ENCODE data around the gene SLC35F3. TPM values are rescaled to one million over a fixed set of nuclear protein-coding genes. Genes with fewer than 3 reads are reported as not detected.
A peak's percentile ranks its signal among the peaks of the same experiment; 100 is the strongest.

The SLC35F3 gene
- total RNA-seq, 1 experiment from 2014 or later: not detected

DNA sequence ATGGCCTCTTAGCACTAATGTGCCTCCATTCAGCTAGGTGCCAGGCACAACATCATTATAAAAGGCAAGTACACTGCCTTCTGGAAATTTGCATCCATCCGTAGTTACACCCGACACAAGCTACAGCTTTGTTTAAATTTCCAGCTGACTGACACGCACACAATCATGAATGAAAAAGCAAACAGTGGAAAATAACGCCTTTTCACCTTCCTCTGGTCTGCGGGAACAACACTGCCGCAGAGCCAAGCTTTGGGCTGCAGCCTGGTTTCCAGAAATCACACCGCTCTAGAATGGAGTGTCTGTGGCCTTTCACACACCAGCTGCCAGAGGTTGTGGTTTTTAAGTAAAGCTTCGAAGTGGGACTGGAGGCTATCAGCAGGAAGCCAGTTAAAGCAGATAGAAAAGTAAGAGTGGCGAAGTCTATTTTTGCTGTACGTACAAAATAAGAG, 326.0 kb downstream of the SLC35F3 start:
- BruUV-seq (replicated peaks): no TSS peak
- no peak for DNase-seq
- H3K4me3 ChIP-seq (ENCODE audit: low read depth, low read length): no peak overlapping the region
- H3K27me3 ChIP-seq (replicated peaks; ENCODE audit: control insufficient read depth, insufficient read depth, low read length): no peaks in the 10 kb centered on the region; the same call in 1 of the 2 replicates
- CTCF ChIA-PET: no interaction called here
- intact Hi-C loops (cut with micrococcal nuclease; ENCODE audit: unreplicated experiment): no loop called here
- Mint-ChIP-seq H3K9me3 (ENCODE audit: unreplicated experiment) (no peaks in the 10 kb centered on the region), H3K27ac (ENCODE audit: unreplicated experiment) (no peak overlapping the region), H3K27me3 (ENCODE audit: insufficient read depth, unreplicated experiment) (peaks cover 31% of the 10 kb centered on the region), H3K36me3 (ENCODE audit: insufficient read depth, unreplicated experiment) (no peaks in the 10 kb centered on the region), H3K4me3 (ENCODE audit: unreplicated experiment) (no peak overlapping the region), H3K4me1 (ENCODE audit: low read depth, unreplicated experiment) (peaks cover 6% of the 10 kb centered on the region)
- no peaks in the 10 kb centered on the region for H3K4me1 ChIP-seq
- no peaks in the 10 kb centered on the region for H3K36me3 ChIP-seq (ENCODE audit: control insufficient read depth, insufficient read depth, low read length)
- POLR2A ChIA-PET: no interaction called here
- H3K9me3 ChIP-seq: no peaks in the 10 kb centered on the region
- no peak for TF ChIP-seq CTCF (IDR thresholded peaks at IDR 0.05; ENCODE audit: insufficient read depth in 1 of 2, low read depth in 1 of 2, low read length in 1 of 2, severe bottlenecking in 1 of 2, unreplicated experiment in 1 of 2)

DNA sequence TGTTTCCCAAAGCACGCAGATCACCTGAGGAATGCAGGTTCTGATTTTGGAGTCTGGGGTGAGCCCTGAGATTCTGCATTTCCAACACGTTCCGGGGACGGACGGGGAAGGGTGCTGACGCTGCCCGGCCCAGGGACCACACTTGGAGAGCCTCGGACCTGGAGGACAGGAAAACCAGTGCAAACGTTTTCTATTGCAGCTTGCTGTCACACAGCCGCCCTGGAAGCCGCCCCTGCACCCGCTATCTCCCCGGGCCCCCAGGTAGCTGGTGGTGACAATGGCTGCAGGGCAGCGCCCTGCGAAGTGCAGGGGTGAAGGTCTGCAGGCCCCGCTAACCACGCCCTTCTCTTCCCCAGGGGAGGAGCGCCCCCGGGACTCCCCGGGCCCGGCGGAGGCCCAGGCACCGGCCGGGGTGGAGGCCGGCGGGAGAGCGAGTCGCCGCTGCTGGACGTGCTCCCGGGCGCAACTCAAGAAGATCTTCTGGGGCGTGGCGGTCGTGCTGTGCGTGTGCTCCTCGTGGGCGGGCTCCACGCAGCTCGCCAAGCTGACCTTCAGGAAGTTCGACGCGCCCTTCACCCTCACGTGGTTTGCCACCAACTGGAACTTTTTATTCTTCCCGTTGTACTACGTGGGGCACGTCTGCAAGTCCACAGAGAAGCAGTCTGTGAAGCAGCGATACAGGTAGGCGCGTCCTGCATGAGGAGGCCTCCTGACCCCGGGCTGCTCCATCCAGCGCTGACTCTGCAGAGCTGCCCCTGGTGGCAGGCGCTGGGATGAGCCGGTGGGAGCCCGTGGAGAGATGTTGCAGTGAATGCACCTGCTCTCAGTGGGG, 326.8 kb downstream of the SLC35F3 start:
- Mint-ChIP-seq H3K36me3 (ENCODE audit: insufficient read depth, unreplicated experiment) (no peaks in the 10 kb centered on the region), H3K9me3 (ENCODE audit: unreplicated experiment) (no peaks in the 10 kb centered on the region), H3K4me3 (ENCODE audit: unreplicated experiment) (no peak overlapping the region), H3K27ac (ENCODE audit: unreplicated experiment) (no peak overlapping the region), H3K4me1 (ENCODE audit: low read depth, unreplicated experiment) (peaks cover 6% of the 10 kb centered on the region), H3K27me3 (ENCODE audit: insufficient read depth, unreplicated experiment) (peaks cover 36% of the 10 kb centered on the region)
- no peak overlapping the region for H3K4me3 ChIP-seq (ENCODE audit: low read depth, low read length)
- H3K9me3 ChIP-seq: no peaks in the 10 kb centered on the region
- no peaks in the 10 kb centered on the region; the same call in 1 of the 2 replicates for H3K27me3 ChIP-seq (replicated peaks; ENCODE audit: control insufficient read depth, insufficient read depth, low read length)
- H3K4me1 ChIP-seq: no peaks in the 10 kb centered on the region
- peak; percentile 9 to 36 for TF ChIP-seq CTCF (IDR thresholded peaks at IDR 0.05; ENCODE audit: insufficient read depth in 1 of 2, low read depth in 1 of 2, low read length in 1 of 2, severe bottlenecking in 1 of 2, unreplicated experiment in 1 of 2)
- peak in 1 of 2 experiments; percentile 17 for DNase-seq
- POLR2A ChIA-PET: no interaction called here
- intact Hi-C loops (cut with micrococcal nuclease; ENCODE audit: unreplicated experiment): no loop called here
- no TSS peak for BruUV-seq (replicated peaks)
- CTCF ChIA-PET: no interaction called here
- no peaks in the 10 kb centered on the region for H3K36me3 ChIP-seq (ENCODE audit: control insufficient read depth, insufficient read depth, low read length)

DNA sequence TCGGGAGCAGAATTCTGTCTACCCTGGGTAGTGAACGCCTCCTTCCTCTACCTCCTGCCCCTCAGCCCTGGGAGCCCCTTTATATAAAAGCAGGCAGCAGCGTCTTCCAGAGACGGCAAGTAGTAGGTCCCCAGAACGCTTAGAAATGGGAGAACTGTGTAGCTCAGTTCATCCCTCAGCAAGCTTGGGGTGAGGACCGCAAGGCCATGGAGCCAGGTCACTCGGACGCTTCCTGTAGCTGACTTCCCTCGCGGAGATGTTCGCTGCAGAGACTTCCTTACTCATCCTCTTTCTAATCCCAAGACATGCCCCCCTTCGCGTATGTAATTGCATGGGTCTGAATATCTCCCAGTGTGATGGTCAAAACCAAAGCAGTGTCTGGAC, 327.4 kb downstream of the SLC35F3 start:
- Mint-ChIP-seq H3K9me3 (ENCODE audit: unreplicated experiment) (no peaks in the 10 kb centered on the region), H3K27ac (ENCODE audit: unreplicated experiment) (no peak overlapping the region), H3K4me3 (ENCODE audit: unreplicated experiment) (no peak overlapping the region), H3K4me1 (ENCODE audit: low read depth, unreplicated experiment) (peaks cover 6% of the 10 kb centered on the region), H3K36me3 (ENCODE audit: insufficient read depth, unreplicated experiment) (no peaks in the 10 kb centered on the region), H3K27me3 (ENCODE audit: insufficient read depth, unreplicated experiment) (peaks cover 39% of the 10 kb centered on the region)
- TF ChIP-seq CTCF (IDR thresholded peaks at IDR 0.05; ENCODE audit: insufficient read depth in 1 of 2, low read depth in 1 of 2, low read length in 1 of 2, severe bottlenecking in 1 of 2, unreplicated experiment in 1 of 2): peak in 1 of 2 experiments; percentile 3
- no peaks in the 10 kb centered on the region for H3K4me1 ChIP-seq
- H3K27me3 ChIP-seq (replicated peaks; ENCODE audit: control insufficient read depth, insufficient read depth, low read length): no peaks in the 10 kb centered on the region
- no peak overlapping the region for H3K4me3 ChIP-seq (ENCODE audit: low read depth, low read length)
- BruUV-seq (replicated peaks): no TSS peak
- intact Hi-C loops (cut with micrococcal nuclease; ENCODE audit: unreplicated experiment): no loop called here
- POLR2A ChIA-PET: no interaction called here
- H3K36me3 ChIP-seq (ENCODE audit: control insufficient read depth, insufficient read depth, low read length): no peaks in the 10 kb centered on the region
- CTCF ChIA-PET: no interaction called here
- no peak for DNase-seq
- no peaks in the 10 kb centered on the region for H3K9me3 ChIP-seq
